Measurements from ENCODE around the gene SLC10A7.

DNA sequence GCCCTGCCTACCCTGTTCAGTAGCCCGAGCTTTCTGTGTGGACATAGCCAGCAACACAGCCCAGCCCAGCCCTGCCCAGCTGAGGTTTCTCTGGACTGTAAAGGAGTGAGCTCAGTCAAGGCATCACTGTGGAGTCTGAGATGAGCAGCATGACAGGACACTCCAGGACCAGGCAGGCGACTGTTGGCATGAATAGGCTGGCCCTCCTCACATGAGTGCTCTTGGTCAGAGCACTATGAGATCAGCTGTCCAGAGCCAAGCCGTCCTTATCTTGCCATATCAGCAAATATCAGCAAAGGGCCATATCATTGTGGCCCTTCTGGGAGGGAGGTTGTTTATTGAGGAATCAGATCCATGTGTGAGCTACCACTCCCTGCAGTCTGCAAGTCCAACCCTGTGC, 276.5 kb downstream of the SLC10A7 start:
- TF ChIP-seq, protein P1, sequence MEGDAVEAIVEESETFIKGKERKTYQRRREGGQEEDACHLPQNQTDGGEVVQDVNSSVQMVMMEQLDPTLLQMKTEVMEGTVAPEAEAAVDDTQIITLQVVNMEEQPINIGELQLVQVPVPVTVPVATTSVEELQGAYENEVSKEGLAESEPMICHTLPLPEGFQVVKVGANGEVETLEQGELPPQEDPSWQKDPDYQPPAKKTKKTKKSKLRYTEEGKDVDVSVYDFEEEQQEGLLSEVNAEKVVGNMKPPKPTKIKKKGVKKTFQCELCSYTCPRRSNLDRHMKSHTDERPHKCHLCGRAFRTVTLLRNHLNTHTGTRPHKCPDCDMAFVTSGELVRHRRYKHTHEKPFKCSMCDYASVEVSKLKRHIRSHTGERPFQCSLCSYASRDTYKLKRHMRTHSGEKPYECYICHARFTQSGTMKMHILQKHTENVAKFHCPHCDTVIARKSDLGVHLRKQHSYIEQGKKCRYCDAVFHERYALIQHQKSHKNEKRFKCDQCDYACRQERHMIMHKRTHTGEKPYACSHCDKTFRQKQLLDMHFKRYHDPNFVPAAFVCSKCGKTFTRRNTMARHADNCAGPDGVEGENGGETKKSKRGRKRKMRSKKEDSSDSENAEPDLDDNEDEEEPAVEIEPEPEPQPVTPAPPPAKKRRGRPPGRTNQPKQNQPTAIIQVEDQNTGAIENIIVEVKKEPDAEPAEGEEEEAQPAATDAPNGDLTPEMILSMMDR (IDR thresholded peaks at IDR 0.05 in 8 of 11, conservative IDR thresholded peaks at IDR 0.05 in 3 of 11): no peak
- TF ChIP-seq POLR2A (IDR thresholded peaks at IDR 0.05) (no peak), POLR2AphosphoS5 (IDR thresholded peaks at IDR 0.05) (no peak)
